Esophagus muscularis mucosa (tissue), 4 donors: ENCODE results near the gene UMOD. TPM values are rescaled to one million over a fixed set of nuclear protein-coding genes. Genes with fewer than 3 reads are reported as not detected.

Experiments used
- DNase-seq: peaks from one replicate; pipeline ENCODE4 v3.0.0-alpha.2; 2017; ENCODE audit errors: extremely low spot score
- H3K27ac ChIP-seq, 4 donors: fragments of 200-600 bp; sonication (generic); replicated peaks in 1 of 4; 1 replicate in 3 of 4; 2 replicates in 1 of 4; pipeline ENCODE4 v1.5.1; 2016 to 2019; ENCODE audit warnings: mild to moderate bottlenecking in 1 of 4
- H3K27me3 ChIP-seq, 4 donors: fragments of 200-600 bp; sonication (generic); one replicate each; pipeline versions ENCODE4 v1.5.1 to v1.6.0; 2016 to 2019
- H3K36me3 ChIP-seq, 4 donors: fragments of 200-600 bp; sonication (generic); one replicate each; pipeline ENCODE4 v1.5.1; 2016 to 2019
- H3K4me1 ChIP-seq, 4 donors: fragments of 200-600 bp; sonication (generic); one replicate each; pipeline ENCODE4 v1.5.1; 2016 to 2019
- H3K4me3 ChIP-seq, 4 donors: fragments of 200-600 bp; sonication (generic); 1 replicate in 2 of 4; 2 replicates in 2 of 4; pipeline ENCODE4 v1.5.1; 2016 to 2019; ENCODE audit warnings: mild to moderate bottlenecking in 4 of 4, moderate library complexity in 1 of 4
- H3K9me3 ChIP-seq, 4 donors: fragments of 200-600 bp; sonication (generic); 1 replicate in 3 of 4; 2 replicates in 1 of 4; pipeline ENCODE4 v1.5.1; 2016 to 2019
- EP300 ChIP-seq: sonication (generic); formaldehyde crosslinking; IDR thresholded peaks from one replicate; pipeline ENCODE4 v1.6.1; 2017; ENCODE audit warnings: antibody characterized with exemption
- POLR2A ChIP-seq: fragments of 450-650 bp; IDR thresholded peaks from one replicate; pipeline ENCODE4 v1.6.1; 2017; ENCODE audit warnings: antibody characterized with exemption, moderate library complexity, mild to moderate bottlenecking, low read depth
- POLR2AphosphoS5 ChIP-seq, 2 donors: sonication (generic); formaldehyde crosslinking; IDR thresholded peaks; one replicate each; pipeline ENCODE4 v1.6.1; 2017; ENCODE audit warnings: antibody characterized with exemption in 2 of 2
- WGBS: methylation state at CpG from one replicate; pipeline ENCODE4 v1.1.5; 2018; 5-methylcytosine and 5-hydroxymethylcytosine counted together
- intact Hi-C: fragments of 100-400 bp; cut with DNase I; formaldehyde crosslinking; loops from one replicate; pipeline ENCODE4 v1.15.1; 2023
- total RNA-seq, 4 donors: library from RNA; depleted of rRNA; stranded (reverse); fragments of >200 nt; gene quantifications; one replicate each; pipeline versions ENCODE4 v1.1.0 to v1.2.1, GENCODE V29; 2016
- TF ChIP-seq, protein P1 (sequence below), 3 experiments: fragments of 200-600 bp in 2 of 3; fragments of 450-650 bp in 1 of 3; sonication (generic) in 2 of 3; IDR thresholded peaks; one replicate each; pipeline ENCODE4 v1.5.1; 2017 to 2019; ENCODE audit warnings: antibody characterized with exemption in 3 of 3, mild to moderate bottlenecking in 2 of 3, moderate library complexity in 1 of 3

UMOD gene
- total RNA-seq, 4 donors from 2014 or later = not detected

DNA sequence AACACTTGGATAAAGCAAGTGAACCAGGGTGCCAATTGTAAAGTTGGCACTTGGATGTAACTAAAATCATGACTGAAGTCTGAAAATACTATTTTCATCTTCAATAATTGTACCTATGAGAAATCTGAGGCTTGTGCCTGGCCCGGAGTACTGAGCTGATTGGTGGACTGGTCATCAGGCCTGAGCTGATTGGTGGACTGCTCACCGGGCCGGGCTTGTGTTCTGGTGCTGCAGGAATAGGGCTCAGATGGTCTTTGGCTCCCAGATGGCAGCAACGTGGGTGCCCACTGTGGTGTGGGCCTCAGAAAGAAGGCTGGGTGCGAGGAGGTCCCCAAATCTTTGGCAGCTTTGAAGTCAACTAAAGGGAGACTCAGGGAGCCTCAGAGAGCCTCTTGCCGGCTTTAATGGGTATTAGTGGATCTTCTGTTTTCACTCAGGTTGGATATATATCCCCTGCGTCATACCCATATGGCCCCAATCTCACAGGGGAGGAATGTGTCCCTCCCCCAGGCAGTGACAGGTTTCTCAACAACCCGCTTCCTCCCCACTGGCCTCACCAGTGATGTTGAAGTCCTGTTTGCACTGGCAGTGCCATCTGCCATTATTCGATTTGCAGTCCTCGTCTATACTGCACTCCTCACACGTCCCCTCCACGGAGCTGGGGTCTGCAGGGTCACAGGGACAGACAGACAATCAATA, 4.7 kb downstream of the UMOD start:
- 75% methylated on average over 8 of the region's 12 CpGs for WGBS
- TF ChIP-seq, protein P1, sequence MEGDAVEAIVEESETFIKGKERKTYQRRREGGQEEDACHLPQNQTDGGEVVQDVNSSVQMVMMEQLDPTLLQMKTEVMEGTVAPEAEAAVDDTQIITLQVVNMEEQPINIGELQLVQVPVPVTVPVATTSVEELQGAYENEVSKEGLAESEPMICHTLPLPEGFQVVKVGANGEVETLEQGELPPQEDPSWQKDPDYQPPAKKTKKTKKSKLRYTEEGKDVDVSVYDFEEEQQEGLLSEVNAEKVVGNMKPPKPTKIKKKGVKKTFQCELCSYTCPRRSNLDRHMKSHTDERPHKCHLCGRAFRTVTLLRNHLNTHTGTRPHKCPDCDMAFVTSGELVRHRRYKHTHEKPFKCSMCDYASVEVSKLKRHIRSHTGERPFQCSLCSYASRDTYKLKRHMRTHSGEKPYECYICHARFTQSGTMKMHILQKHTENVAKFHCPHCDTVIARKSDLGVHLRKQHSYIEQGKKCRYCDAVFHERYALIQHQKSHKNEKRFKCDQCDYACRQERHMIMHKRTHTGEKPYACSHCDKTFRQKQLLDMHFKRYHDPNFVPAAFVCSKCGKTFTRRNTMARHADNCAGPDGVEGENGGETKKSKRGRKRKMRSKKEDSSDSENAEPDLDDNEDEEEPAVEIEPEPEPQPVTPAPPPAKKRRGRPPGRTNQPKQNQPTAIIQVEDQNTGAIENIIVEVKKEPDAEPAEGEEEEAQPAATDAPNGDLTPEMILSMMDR (IDR thresholded peaks at IDR 0.05) = no peak
- no peak for TF ChIP-seq POLR2A
- no peak for TF ChIP-seq POLR2AphosphoS5 (IDR thresholded peaks at IDR 0.05)
- no peak for TF ChIP-seq EP300
- H3K9me3 ChIP-seq = no peaks in the 10 kb centered on the region

DNA sequence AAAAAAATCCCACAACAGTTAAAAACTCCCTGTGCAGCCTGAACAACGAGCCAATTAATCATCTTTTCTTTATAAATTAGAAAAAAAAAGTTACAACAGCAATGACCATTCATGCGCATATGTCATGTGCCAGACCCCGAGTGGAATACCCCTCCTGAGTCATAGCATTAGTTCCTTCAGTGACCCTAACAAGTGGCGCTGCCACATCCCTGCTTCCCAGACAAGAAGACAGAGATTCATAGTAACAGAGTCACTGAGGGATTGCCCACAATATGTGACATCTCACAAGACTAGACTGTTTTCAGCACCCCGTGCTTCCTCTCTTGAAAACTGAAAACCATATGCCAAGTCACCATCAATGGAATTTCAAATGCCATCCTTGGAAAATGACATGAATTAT, 7.9 kb downstream of the UMOD start:
- Histone ChIP-seq H3K36me3 (no peaks in the 10 kb centered on the region), H3K9me3 (no peaks in the 10 kb centered on the region), H3K4me1 (peaks cover 0 to 4% (median 0%) of the 10 kb centered on the region in 4 donors), H3K27me3 (peaks cover 0 to 34% (median 0%) of the 10 kb centered on the region in 4 donors), H3K27ac (no peak overlapping the region), H3K4me3 (no peak overlapping the region)
- intact Hi-C loops = no loop called here
- TF ChIP-seq, protein P1 (IDR thresholded peaks at IDR 0.05) = no peak
- no peak for TF ChIP-seq POLR2AphosphoS5 (IDR thresholded peaks at IDR 0.05)
- no peak for TF ChIP-seq EP300
- no peak for TF ChIP-seq POLR2A
- no peak for DNase-seq
- WGBS = 63% methylated on average over 5 of the region's 5 CpGs

More for the DNA sequence above, 4.7 kb downstream of the UMOD start:
- intact Hi-C loops = no loop called here
- no peak for DNase-seq
- no peak overlapping the region for H3K27ac ChIP-seq
- H3K4me3 ChIP-seq = no peak overlapping the region
- no peaks in the 10 kb centered on the region for H3K36me3 ChIP-seq
- peaks cover 0 to 41% (median 0%) of the 10 kb centered on the region in 4 donors for H3K27me3 ChIP-seq
- H3K4me1 ChIP-seq = peaks cover 0 to 4% (median 0%) of the 10 kb centered on the region in 4 donors

DNA sequence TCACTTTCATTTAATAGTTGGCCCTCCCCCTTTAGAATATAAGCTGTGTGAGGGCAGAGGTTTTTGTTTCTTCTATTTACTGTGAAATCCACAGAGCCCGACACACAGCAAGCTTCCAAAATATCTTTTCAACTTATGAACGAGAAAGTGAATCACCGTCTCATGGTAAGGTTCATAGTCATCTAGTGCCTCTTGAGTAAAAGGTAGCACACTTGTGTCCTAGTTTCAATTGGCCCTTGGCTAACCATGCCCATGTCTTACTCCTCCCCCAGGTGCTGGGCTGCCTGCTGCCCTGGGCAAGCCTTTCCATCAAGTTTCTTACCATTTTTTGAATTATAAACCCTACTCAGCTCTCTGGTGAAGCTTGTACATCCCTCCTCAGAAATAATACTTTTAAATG, 12.8 kb downstream of the UMOD start:
- 94% methylated on average over 3 of the region's 3 CpGs for WGBS
- DNase-seq = no peak
- Histone ChIP-seq H3K9me3 (no peaks in the 10 kb centered on the region), H3K27me3 (peaks cover 0 to 23% (median 0%) of the 10 kb centered on the region in 4 donors), H3K4me3 (no peak overlapping the region), H3K36me3 (no peaks in the 10 kb centered on the region), H3K27ac (no peak overlapping the region), H3K4me1 (no peaks in the 10 kb centered on the region)
- TF ChIP-seq POLR2AphosphoS5 (IDR thresholded peaks at IDR 0.05) = no peak
- TF ChIP-seq, protein P1 (IDR thresholded peaks at IDR 0.05) = no peak
- no peak for TF ChIP-seq EP300
- intact Hi-C loops = no loop called here

DNA sequence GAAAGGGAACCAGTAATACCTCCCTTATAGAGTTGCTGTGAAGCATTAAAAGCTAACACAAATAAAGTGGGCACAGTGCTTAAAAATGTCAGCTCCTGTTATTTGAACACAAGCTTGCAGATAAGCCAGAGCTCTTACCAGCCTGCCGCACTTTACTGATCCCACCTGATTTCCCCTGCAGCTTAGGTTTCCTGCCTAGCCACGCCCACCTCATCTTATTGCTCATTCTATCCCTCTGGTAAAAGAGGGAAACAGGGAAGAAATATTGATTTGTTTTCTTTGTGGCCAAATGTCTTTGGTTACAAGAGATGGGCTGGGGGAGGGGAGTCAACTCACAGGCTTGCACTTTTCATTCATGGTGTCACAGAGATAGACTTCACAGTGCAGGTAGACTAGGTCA, 15.6 kb downstream of the UMOD start:
- H3K27me3 ChIP-seq = peaks cover 0 to 17% (median 0%) of the 10 kb centered on the region in 4 donors
- no peaks in the 10 kb centered on the region for H3K36me3 ChIP-seq
- no peaks in the 10 kb centered on the region for H3K4me1 ChIP-seq
- intact Hi-C loops = no loop called here
- DNase-seq = no peak
- H3K27ac ChIP-seq = no peak overlapping the region
- WGBS = 65% methylated on average over 2 of the region's 2 CpGs
- TF ChIP-seq, protein P1 (IDR thresholded peaks at IDR 0.05) = no peak
- TF ChIP-seq EP300 (no peak), POLR2A (no peak), POLR2AphosphoS5 (IDR thresholded peaks at IDR 0.05) (no peak)
- H3K9me3 ChIP-seq = no peaks in the 10 kb centered on the region
- H3K4me3 ChIP-seq = no peak overlapping the region

DNA sequence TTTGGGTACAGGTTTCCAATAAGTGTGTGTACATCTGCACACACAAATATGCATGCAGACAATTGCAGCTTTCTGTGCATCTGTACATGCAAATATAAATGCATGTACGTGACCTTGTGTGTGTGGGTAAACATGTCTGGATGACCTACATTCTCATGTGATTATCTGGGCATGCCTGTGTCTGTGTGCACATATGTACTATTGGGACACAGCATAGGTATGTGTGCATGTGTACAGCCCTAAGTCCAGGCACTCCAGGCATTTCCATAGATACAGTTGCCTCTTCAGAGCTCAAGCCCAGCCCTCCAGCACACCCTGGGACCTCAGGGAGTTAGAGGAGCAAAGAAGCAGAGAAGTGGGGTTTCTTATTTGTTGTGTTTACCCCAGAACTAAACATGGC, 18.1 kb downstream of the UMOD start:
- no peak for DNase-seq
- no peaks in the 10 kb centered on the region for H3K9me3 ChIP-seq
- no peak overlapping the region for H3K4me3 ChIP-seq
- no peaks in the 10 kb centered on the region for H3K36me3 ChIP-seq
- 78% methylated on average over 1 of the region's 1 CpG for WGBS
- intact Hi-C loops = no loop called here
- no peak for TF ChIP-seq POLR2AphosphoS5 (IDR thresholded peaks at IDR 0.05)
- no peak for TF ChIP-seq POLR2A
- TF ChIP-seq, protein P1 (IDR thresholded peaks at IDR 0.05) = no peak
- TF ChIP-seq EP300 = no peak
- no peak overlapping the region for H3K27ac ChIP-seq
- peaks cover 0 to 17% (median 0%) of the 10 kb centered on the region in 4 donors for H3K27me3 ChIP-seq
- no peaks in the 10 kb centered on the region for H3K4me1 ChIP-seq
